H1 (cell line): ENCODE results near the gene CHD9. TPM values are rescaled to one million over a fixed set of nuclear protein-coding genes. Genes with fewer than 3 reads are reported as not detected.

Experiments
- JUND ChIP-seq: IDR thresholded peaks from 2 replicates; pipeline ENCODE4 v1.6.1; 2011; ENCODE audit warnings: mild to moderate bottlenecking, improper control_type of control experiment, low read length
- RBBP5 ChIP-seq: IDR thresholded peaks from 2 replicates; pipeline ENCODE4 v1.7.1; 2012; ENCODE audit warnings: low read depth, mild to moderate bottlenecking, inconsistent platforms, low read length, moderate library complexity, borderline replicate concordance
- RXRA ChIP-seq: IDR thresholded peaks from 2 replicates; pipeline ENCODE4 v1.6.1; 2011; ENCODE audit warnings: low read depth, mild to moderate bottlenecking, low read length, moderate library complexity; ENCODE audit not compliant: insufficient read depth
- SRF ChIP-seq: IDR thresholded peaks from 2 replicates; pipeline ENCODE4 v1.6.1; 2011; ENCODE audit warnings: mild to moderate bottlenecking, low read depth, low read length, moderate library complexity
- polyA plus RNA-seq, 7 experiments: library from polyadenylated mRNA; depleted of rRNA in 3 of 7; stranded (reverse) in 5 of 7; unstranded in 2 of 7; fragments of >200 nt in 5 of 7; fragments of 200-250 nt in 2 of 7; gene quantifications; 1 replicate in 5 of 7; 2 replicates in 1 of 7; 4 replicates in 1 of 7; pipeline versions ENCODE4 v1.2.1 to v1.2.3, GENCODE V29; 2011 to 2013; ENCODE audit warnings: missing spikeins in 2 of 7, mixed read lengths in 2 of 7
- total RNA-seq: library from RNA; stranded (reverse); fragmentation: NEBNext Ultra II Directional; extraction: Animal tissue kit (Norgen Biotek cat#: 25700); gene quantifications from 2 replicates; pipeline ENCODE4 v1.2.1, GENCODE V29; 2021

CHD9 gene
- total and polyA plus RNA-seq, 2 of the 8 experiments (the other 6 are each of a cell fraction or from before 2014, with no cell fraction given), result 9.9 to 32.4 TPM

GRCh38 chr16:53249331-53249730 is 194.5 kb downstream of the CHD9 start (continued):
- TF ChIP-seq RBBP5 (no peak), JUND (no peak), RXRA (no peak), SRF (no peak)
